CD4-positive, alpha-beta T cell treated with Interleukin-4 for 4 hours (primary cell): ENCODE results near the gene VILL.
"Not testable (repeated sequence)": the region's sequence is repeated elsewhere in the genome, so short reads cannot be mapped to it uniquely, and the experiment has no call there.

ENCODE experiments used
- DNase-seq: peaks from one replicate; pipeline ENCODE4 v3.0.0-alpha.2; 2020

VILL gene

GRCh38 chr3:37964146-37964545, 26.4 kb upstream of the VILL start:
- DNase-seq, result no peak

- no peak for DNase-seq
Measured at GRCh38 chr3:37964716-37965115, 25.9 kb upstream of the VILL start.

GRCh38 chr3:37967260-37967881, 23.2 kb upstream of the VILL start:
- peak; percentile 37 for DNase-seq

- DNase-seq, result no peak
Measured at GRCh38 chr3:37968199-37968598, 22.4 kb upstream of the VILL start.

GRCh38 chr3:37968813-37969595, 21.6 kb upstream of the VILL start:
- DNase-seq, result no peak

GRCh38 chr3:37969596-37970100, 20.9 kb upstream of the VILL start:
- no peak for DNase-seq

GRCh38 chr3:37970802-37971201, 19.8 kb upstream of the VILL start:
- no peak for DNase-seq

GRCh38 chr3:37971467-37971866, 19.1 kb upstream of the VILL start:
- no peak for DNase-seq

- DNase-seq, result not testable (repeated sequence)
Measured at GRCh38 chr3:37972056-37972455, 18.5 kb upstream of the VILL start.

- no peak for DNase-seq
Measured at GRCh38 chr3:37973246-37974054, 17.1 kb upstream of the VILL start.

- peak; percentile 70 for DNase-seq
Measured at GRCh38 chr3:37974121-37975083, 16.2 kb upstream of the VILL start.

GRCh38 chr3:37979541-37980461, 10.8 kb upstream of the VILL start:
- no peak for DNase-seq

GRCh38 chr3:37980462-37981347, 9.9 kb upstream of the VILL start:
- no peak for DNase-seq

- no peak for DNase-seq
Measured at GRCh38 chr3:37981348-37981664, 9.3 kb upstream of the VILL start.

GRCh38 chr3:37982331-37982730, 8.3 kb upstream of the VILL start:
- DNase-seq, result no peak

GRCh38 chr3:37984051-37984450, 6.5 kb upstream of the VILL start:
- DNase-seq, result no peak

GRCh38 chr3:37984596-37984995, 6.0 kb upstream of the VILL start:
- no peak for DNase-seq

GRCh38 chr3:37985637-37986320, 4.8 kb upstream of the VILL start:
- DNase-seq, result no peak

GRCh38 chr3:37986479-37987314, 3.9 kb upstream of the VILL start:
- DNase-seq, result no peak
